BLaER1 (cell line): ENCODE measurements around the gene TMEM80.

Experiments
- H3K27ac ChIP-seq: shearing (Covaris generic); formaldehyde crosslinking; 2 replicates; pipeline ENCODE4 v1.8.1; 2022
- H3K27me3 ChIP-seq: shearing (Covaris generic); formaldehyde crosslinking; 2 replicates; pipeline ENCODE4 v1.8.1; 2022
- H3K36me3 ChIP-seq: shearing (Covaris generic); formaldehyde crosslinking; 2 replicates; pipeline ENCODE4 v1.8.1; 2022
- H3K4me1 ChIP-seq: shearing (Covaris generic); formaldehyde crosslinking; 2 replicates; pipeline ENCODE4 v1.8.1; 2022
- H3K4me2 ChIP-seq: shearing (Covaris generic); formaldehyde crosslinking; 2 replicates; pipeline ENCODE4 v1.8.1; 2022
- H3K4me3 ChIP-seq: shearing (Covaris generic); formaldehyde crosslinking; 2 replicates; pipeline ENCODE4 v1.8.1; 2022
- H3K9ac ChIP-seq: shearing (Covaris generic); formaldehyde crosslinking; 2 replicates; pipeline ENCODE4 v1.8.1; 2022
- H3K9me3 ChIP-seq: shearing (Covaris generic); formaldehyde crosslinking; 2 replicates; pipeline ENCODE4 v1.8.1; 2022
- H4K20me1 ChIP-seq: shearing (Covaris generic); formaldehyde crosslinking; 2 replicates; pipeline ENCODE4 v1.8.1; 2022
- Cebpa-rat ChIP-seq: shearing (Covaris generic); IDR thresholded peaks from 2 replicates; pipeline ENCODE4 v1.8.1; 2022

The TMEM80 gene

DNA sequence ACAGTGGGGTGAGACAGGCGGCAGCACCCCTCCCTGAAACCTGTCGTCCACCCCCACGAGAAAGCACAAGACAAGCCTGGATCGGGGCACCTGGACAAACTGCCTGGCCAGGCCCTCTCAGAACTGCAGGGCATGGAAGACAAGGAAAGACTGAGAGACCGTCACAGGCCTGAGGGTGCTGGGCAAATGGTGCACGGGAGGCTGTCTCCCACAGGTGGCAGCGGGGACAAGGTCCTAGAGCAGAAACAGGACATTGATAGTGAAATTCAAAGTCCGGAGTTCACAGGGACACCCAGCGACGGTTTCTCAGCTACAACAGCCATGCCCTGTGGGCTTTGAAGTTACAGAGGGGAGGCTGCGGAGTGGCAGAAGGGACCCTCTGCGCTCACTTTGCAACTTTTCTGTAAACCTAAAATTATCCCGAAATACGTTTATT, 37.9 kb upstream of the TMEM80 start:
- H3K36me3 ChIP-seq, result peaks cover 96% of the 10 kb centered on the region
- H3K4me2 ChIP-seq, result no peak overlapping the region
- peaks cover 28% of the 10 kb centered on the region for H3K4me1 ChIP-seq
- H3K27me3 ChIP-seq, result no peaks in the 10 kb centered on the region
- peaks cover 86% of the 10 kb centered on the region for H4K20me1 ChIP-seq
- TF ChIP-seq Cebpa-rat, result no peak
- H3K9me3 ChIP-seq, result no peaks in the 10 kb centered on the region
- H3K27ac ChIP-seq, result no peak overlapping the region
- H3K9ac ChIP-seq, result no peak overlapping the region
- H3K4me3 ChIP-seq, result no peak overlapping the region

- H3K4me3 ChIP-seq, result no peak overlapping the region
- no peak for TF ChIP-seq Cebpa-rat
- no peaks in the 10 kb centered on the region for H3K9me3 ChIP-seq
- H3K4me2 ChIP-seq, result peak overlapping the region; percentile 83
- peak overlapping the region; percentile 18; the same call in 1 of the 2 replicates for H3K9ac ChIP-seq
- H4K20me1 ChIP-seq, result peaks cover 96% of the 10 kb centered on the region
- no peaks in the 10 kb centered on the region for H3K27me3 ChIP-seq
- H3K36me3 ChIP-seq, result peaks cover 95% of the 10 kb centered on the region
- H3K27ac ChIP-seq, result no peak overlapping the region
- H3K4me1 ChIP-seq, result peaks cover 28% of the 10 kb centered on the region
These were observed 36.0 kb upstream of the TMEM80 start for GRCh38 chr11:659532-660085.

- H3K4me3 ChIP-seq, result no peak overlapping the region
- peaks cover 92% of the 10 kb centered on the region for H4K20me1 ChIP-seq
- peak overlapping the region; percentile 18; the same call in 1 of the 2 replicates for H3K9ac ChIP-seq
- no peaks in the 10 kb centered on the region for H3K9me3 ChIP-seq
- no peak for TF ChIP-seq Cebpa-rat
- no peaks in the 10 kb centered on the region for H3K27me3 ChIP-seq
- H3K27ac ChIP-seq, result no peak overlapping the region
- peak overlapping the region; percentile 83 for H3K4me2 ChIP-seq
- H3K36me3 ChIP-seq, result peaks cover 93% of the 10 kb centered on the region
- H3K4me1 ChIP-seq, result peaks cover 28% of the 10 kb centered on the region
These were observed 35.3 kb upstream of the TMEM80 start for GRCh38 chr11:660281-660680.

DNA sequence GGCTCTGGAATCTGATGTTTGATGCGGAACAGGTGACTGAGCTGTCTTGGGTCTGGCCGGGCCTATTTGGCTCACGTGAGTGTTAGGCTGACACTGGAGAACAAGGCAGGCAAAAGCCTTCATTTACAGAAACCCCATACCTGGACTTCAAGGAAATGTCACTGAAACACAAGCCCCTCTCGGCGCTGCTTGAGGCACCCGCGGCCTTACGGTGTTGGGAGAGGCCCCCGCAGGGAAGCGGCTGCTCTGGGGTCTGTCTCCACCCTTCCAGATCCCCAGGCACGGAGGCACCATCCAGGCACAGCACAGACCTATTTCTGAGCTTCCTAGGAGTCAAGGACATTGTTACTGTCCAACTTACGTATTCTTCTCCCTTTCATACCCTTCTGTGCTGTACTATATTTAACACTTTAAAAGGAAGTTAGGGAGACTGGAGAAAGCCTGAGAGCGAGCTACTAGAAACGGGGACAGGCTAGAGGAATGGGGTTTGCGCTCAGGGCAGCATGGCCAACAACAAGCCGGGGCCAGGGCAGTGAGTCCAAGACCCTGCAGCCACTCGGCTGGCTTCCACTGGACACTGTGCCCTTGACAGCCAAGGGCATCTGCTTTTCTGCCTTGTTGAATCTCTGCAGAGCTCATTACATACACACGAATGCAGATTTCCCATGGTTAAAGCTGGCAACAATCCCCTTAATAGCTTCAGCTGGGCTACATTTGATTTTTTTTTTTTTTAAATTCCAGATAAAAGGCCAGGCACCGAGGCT, 34.8 kb upstream of the TMEM80 start:
- H4K20me1 ChIP-seq, result peaks cover 92% of the 10 kb centered on the region
- H3K36me3 ChIP-seq, result peaks cover 93% of the 10 kb centered on the region
- H3K27me3 ChIP-seq, result no peaks in the 10 kb centered on the region
- H3K9me3 ChIP-seq, result no peaks in the 10 kb centered on the region
- peaks cover 28% of the 10 kb centered on the region for H3K4me1 ChIP-seq
- peak overlapping the region; percentile 83 for H3K4me2 ChIP-seq
- no peak overlapping the region for H3K4me3 ChIP-seq
- no peak for TF ChIP-seq Cebpa-rat
- no peak overlapping the region for H3K27ac ChIP-seq
- no peak overlapping the region for H3K9ac ChIP-seq

- H3K9ac ChIP-seq, result no peak overlapping the region
- H3K4me1 ChIP-seq, result peaks cover 28% of the 10 kb centered on the region
- no peak overlapping the region for H3K4me3 ChIP-seq
- no peak for TF ChIP-seq Cebpa-rat
- peaks cover 91% of the 10 kb centered on the region for H3K36me3 ChIP-seq
- H3K27ac ChIP-seq, result no peak overlapping the region
- H3K9me3 ChIP-seq, result no peaks in the 10 kb centered on the region
- H3K27me3 ChIP-seq, result no peaks in the 10 kb centered on the region
- no peak overlapping the region for H3K4me2 ChIP-seq
- H4K20me1 ChIP-seq, result peaks cover 88% of the 10 kb centered on the region
These were observed 32.8 kb upstream of the TMEM80 start for GRCh38 chr11:662689-663274.

GRCh38 chr11:665062-665703, 30.4 kb upstream of the TMEM80 start:
- H3K27me3 ChIP-seq, result no peaks in the 10 kb centered on the region
- TF ChIP-seq Cebpa-rat, result no peak
- peaks cover 80% of the 10 kb centered on the region for H4K20me1 ChIP-seq
- H3K4me2 ChIP-seq, result no peak overlapping the region
- no peak overlapping the region for H3K9ac ChIP-seq
- no peak overlapping the region for H3K4me3 ChIP-seq
- no peaks in the 10 kb centered on the region for H3K9me3 ChIP-seq
- H3K27ac ChIP-seq, result no peak overlapping the region
- peaks cover 93% of the 10 kb centered on the region for H3K36me3 ChIP-seq
- H3K4me1 ChIP-seq, result peaks cover 16% of the 10 kb centered on the region

GRCh38 chr11:665704-666281, 29.8 kb upstream of the TMEM80 start:
- Histone ChIP-seq H3K27me3 (no peaks in the 10 kb centered on the region), H3K4me3 (no peak overlapping the region), H3K9ac (no peak overlapping the region), H3K4me1 (peaks cover 10% of the 10 kb centered on the region), H3K36me3 (peaks cover 93% of the 10 kb centered on the region), H4K20me1 (peaks cover 74% of the 10 kb centered on the region), H3K27ac (no peak overlapping the region), H3K4me2 (no peak overlapping the region), H3K9me3 (no peaks in the 10 kb centered on the region)
- TF ChIP-seq Cebpa-rat, result no peak

DNA sequence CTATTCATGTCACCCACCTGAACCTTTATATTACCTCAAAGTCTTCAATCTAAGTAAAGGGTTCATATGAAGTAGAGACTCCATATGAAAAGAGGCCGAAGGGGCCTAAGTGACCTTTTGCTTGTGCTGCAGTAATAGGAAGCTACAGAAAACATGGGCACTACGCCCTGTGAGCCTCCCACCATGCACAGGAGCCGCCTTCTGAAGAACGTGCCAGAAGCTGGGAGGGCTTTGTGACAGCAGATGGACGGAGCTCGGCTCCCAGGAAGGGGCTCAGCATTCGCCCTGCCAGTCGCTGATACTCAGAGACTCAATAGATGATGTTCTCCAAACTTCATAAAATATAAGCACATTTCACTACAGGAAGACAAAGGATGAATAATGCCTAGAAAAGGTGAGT, 21.8 kb upstream of the TMEM80 start:
- Histone ChIP-seq H3K4me1 (no peaks in the 10 kb centered on the region), H4K20me1 (peaks cover 13% of the 10 kb centered on the region), H3K36me3 (peaks cover 87% of the 10 kb centered on the region), H3K9me3 (no peaks in the 10 kb centered on the region), H3K9ac (no peak overlapping the region), H3K4me3 (no peak overlapping the region), H3K27ac (no peak overlapping the region), H3K4me2 (no peak overlapping the region), H3K27me3 (no peaks in the 10 kb centered on the region)
- TF ChIP-seq Cebpa-rat, result no peak

- no peaks in the 10 kb centered on the region for H3K4me1 ChIP-seq
- H3K27ac ChIP-seq, result no peak overlapping the region
- no peaks in the 10 kb centered on the region for H3K9me3 ChIP-seq
- H3K9ac ChIP-seq, result no peak overlapping the region
- H4K20me1 ChIP-seq, result 0 out of 2 replicates have a peak, but pooled peaks cover 8% of the 10 kb centered on the region
- no peak overlapping the region for H3K4me2 ChIP-seq
- no peaks in the 10 kb centered on the region for H3K27me3 ChIP-seq
- no peak for TF ChIP-seq Cebpa-rat
- peaks cover 87% of the 10 kb centered on the region for H3K36me3 ChIP-seq
- no peak overlapping the region for H3K4me3 ChIP-seq
These were observed 21.2 kb upstream of the TMEM80 start for GRCh38 chr11:674406-674805.
